Loucy (cell line): ENCODE measurements around the gene C9orf72.

Experiments used
- EZH2phosphoT487 ChIP-seq: fragments of 200-600 bp; IDR thresholded peaks from 2 replicates; pipeline ENCODE4 v1.6.1; 2018; ENCODE audit warnings: antibody characterized with exemption, mild to moderate bottlenecking, moderate library complexity, borderline replicate concordance
- TF ChIP-seq, protein P1 (sequence below): fragments of 200-600 bp; sonication (generic); conservative IDR thresholded peaks from 2 replicates; pipeline ENCODE4 v1.5.1; 2014; ENCODE audit warnings: mild to moderate bottlenecking, antibody characterized with exemption, low read length

DNA sequence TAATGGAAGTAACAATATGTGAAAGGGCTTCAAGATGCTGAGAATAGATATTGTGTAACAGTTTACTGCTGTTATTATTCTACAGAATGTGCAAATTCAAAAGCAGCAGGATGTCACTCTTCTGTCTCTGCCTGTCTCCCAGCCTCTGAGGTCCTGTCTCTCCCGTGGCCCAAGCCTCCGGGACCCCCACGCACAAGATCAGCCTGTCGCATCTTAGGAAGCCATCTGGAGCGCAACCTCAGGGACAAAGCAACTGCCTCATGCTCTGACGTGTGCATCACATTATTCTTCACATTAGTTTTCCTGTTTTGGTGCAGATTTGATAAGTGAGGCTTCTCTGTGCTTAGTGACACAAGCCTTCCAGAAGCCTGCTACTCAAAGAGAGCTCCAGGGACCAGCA is 46.5 kb upstream of the C9orf72 start:
- TF ChIP-seq, protein P1, sequence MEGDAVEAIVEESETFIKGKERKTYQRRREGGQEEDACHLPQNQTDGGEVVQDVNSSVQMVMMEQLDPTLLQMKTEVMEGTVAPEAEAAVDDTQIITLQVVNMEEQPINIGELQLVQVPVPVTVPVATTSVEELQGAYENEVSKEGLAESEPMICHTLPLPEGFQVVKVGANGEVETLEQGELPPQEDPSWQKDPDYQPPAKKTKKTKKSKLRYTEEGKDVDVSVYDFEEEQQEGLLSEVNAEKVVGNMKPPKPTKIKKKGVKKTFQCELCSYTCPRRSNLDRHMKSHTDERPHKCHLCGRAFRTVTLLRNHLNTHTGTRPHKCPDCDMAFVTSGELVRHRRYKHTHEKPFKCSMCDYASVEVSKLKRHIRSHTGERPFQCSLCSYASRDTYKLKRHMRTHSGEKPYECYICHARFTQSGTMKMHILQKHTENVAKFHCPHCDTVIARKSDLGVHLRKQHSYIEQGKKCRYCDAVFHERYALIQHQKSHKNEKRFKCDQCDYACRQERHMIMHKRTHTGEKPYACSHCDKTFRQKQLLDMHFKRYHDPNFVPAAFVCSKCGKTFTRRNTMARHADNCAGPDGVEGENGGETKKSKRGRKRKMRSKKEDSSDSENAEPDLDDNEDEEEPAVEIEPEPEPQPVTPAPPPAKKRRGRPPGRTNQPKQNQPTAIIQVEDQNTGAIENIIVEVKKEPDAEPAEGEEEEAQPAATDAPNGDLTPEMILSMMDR = no peak
- TF ChIP-seq EZH2phosphoT487 = no peak
